ENCODE data around the gene CAMTA1.

Gene CAMTA1

GRCh38 chr1:7534061-7534825 is 749.0 kb downstream of the CAMTA1 start:
- no peak for DNase-seq (ENCODE audit: low read depth in 2 of 3, low spot score in 1 of 3)

- no peak for DNase-seq (ENCODE audit: low read depth in 2 of 3, low spot score in 1 of 3)
These were observed 749.8 kb downstream of the CAMTA1 start for GRCh38 chr1:7535016-7535415.

GRCh38 chr1:7535934-7536878 is 751.0 kb downstream of the CAMTA1 start:
- no peak for DNase-seq (ENCODE audit: low read depth in 2 of 3, low spot score in 1 of 3)

GRCh38 chr1:7536891-7537591 is 751.8 kb downstream of the CAMTA1 start:
- DNase-seq (ENCODE audit: low read depth in 2 of 3, low spot score in 1 of 3): no peak

- no peak for DNase-seq (ENCODE audit: low read depth in 2 of 3, low spot score in 1 of 3)
These were observed 752.8 kb downstream of the CAMTA1 start for GRCh38 chr1:7538033-7538432.

- DNase-seq (ENCODE audit: low read depth in 2 of 3, low spot score in 1 of 3): no peak
These were observed 753.9 kb downstream of the CAMTA1 start for GRCh38 chr1:7538849-7539768.

DNA sequence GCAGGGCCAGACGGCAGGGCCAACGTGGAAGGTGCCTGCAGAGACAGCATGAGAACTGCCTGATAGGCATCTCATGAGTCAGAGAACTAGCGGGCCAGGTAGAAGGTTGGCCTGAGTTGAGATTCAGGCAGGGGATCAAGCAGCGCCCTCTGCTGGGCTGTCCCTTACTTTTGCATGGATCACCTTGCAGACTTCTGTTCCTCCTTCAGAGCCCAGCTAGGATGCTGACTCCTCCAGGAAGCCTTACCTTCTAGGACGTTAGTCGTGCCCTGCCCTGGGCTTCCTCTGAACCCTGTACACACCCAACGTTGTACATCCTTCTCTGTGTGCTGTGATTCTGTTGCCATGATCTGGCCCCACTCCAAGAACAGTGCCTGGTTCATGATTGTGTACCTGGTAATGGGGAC is 754.5 kb downstream of the CAMTA1 start:
- DNase-seq (ENCODE audit: low read depth in 2 of 3, low spot score in 1 of 3): peak; percentile 17 to 20 (median 18)

DNA sequence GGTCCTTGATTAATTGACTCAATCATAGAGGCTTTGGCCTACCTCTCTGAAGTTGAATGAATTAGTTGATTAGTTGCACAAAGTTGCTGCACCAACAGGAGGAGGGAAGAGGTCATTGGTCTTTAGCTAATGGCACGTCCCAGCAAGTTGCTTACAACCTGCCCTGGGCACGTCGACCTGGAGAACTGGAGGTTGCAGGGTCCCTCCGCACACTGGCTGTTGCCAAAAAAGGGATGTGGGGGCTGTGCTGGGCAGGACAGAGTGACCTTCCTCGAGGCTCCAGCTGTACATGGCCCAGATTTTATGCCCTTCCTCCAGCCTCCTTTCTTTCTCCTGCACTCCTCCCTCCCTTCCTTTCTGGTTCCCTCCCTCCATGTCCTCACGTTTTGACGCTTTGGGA is 755.6 kb downstream of the CAMTA1 start:
- DNase-seq (ENCODE audit: low read depth in 2 of 3, low spot score in 1 of 3): no peak

- DNase-seq (ENCODE audit: low read depth in 2 of 3, low spot score in 1 of 3): no peak
These were observed 756.4 kb downstream of the CAMTA1 start for GRCh38 chr1:7541629-7542028.

- no peak for DNase-seq (ENCODE audit: low read depth in 2 of 3, low spot score in 1 of 3)
These were observed 758.5 kb downstream of the CAMTA1 start for GRCh38 chr1:7543718-7544090.

GRCh38 chr1:7549277-7550161 is 764.3 kb downstream of the CAMTA1 start:
- DNase-seq (ENCODE audit: low read depth in 2 of 3, low spot score in 1 of 3): peak; percentile 39 to 65 (median 41)

- no peak for DNase-seq (ENCODE audit: low read depth in 2 of 3, low spot score in 1 of 3)
These were observed 765.1 kb downstream of the CAMTA1 start for GRCh38 chr1:7550261-7550865.

DNA sequence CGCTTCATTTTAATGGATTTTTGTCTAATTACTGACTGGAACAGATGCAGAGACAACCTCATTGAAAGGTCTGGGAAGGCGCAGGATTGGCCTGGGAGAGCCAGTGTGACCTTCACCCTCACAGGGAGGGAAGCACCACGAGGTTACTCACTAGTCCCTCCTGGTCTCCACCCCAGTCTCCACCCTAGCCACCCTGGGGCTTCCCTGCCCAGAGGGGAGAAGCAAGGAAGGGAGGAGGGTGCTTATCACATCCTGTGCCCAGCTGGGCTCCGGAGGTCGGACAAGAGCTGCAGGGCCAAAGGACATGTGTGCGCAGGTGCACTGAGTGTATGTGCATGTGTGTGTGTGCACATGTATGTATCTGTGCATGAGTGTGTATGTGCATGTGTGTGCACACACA is 765.7 kb downstream of the CAMTA1 start:
- no peak for DNase-seq (ENCODE audit: low read depth in 2 of 3, low spot score in 1 of 3)

DNA sequence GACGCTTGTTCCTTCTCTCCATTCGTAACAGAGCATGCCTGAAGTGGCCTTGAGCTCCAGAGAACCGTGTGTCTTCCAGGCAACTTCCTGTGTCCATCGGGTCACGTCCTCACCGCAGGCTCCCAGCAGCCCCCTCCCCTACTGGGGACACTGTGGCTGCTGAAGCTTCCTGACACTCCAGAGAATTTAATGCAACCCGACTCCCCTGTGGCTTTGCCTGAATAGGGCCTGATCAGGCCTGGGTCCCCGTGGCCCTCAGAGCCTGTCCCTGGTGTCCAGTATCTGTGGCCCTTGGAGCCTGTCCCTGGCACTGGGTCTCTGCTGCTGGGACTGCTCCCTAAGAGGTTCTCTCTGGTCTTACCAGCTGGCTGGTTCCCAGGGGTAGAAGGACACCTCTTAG is 766.2 kb downstream of the CAMTA1 start:
- DNase-seq (ENCODE audit: low read depth in 2 of 3, low spot score in 1 of 3): no peak

GRCh38 chr1:7552402-7552801 is 767.1 kb downstream of the CAMTA1 start:
- DNase-seq (ENCODE audit: low read depth in 2 of 3, low spot score in 1 of 3): no peak

- DNase-seq (ENCODE audit: low read depth in 2 of 3, low spot score in 1 of 3): no peak
These were observed 767.9 kb downstream of the CAMTA1 start for GRCh38 chr1:7553042-7553690.

GRCh38 chr1:7554385-7555235 is 769.4 kb downstream of the CAMTA1 start:
- no peak for DNase-seq (ENCODE audit: low read depth in 2 of 3, low spot score in 1 of 3)

All from stimulated activated CD4-positive, alpha-beta T cell treated with anti-CD3 and anti-CD28 coated beads, Interleukin-12 subunit alpha, Interleukin-12 subunit beta, amount 100 ng/mL, for 48 hours (primary cell).